Right renal cortex interstitium (tissue), 3 donors: ENCODE measurements around the gene SIGLEC7. TPM values are rescaled to one million over a fixed set of nuclear protein-coding genes. Genes with fewer than 3 reads are reported as not detected.

Source experiments
- DNase-seq, 3 donors: peaks; one replicate each; pipeline ENCODE4 v3.0.0-alpha.2; 2013; ENCODE audit warnings: low read depth in 3 of 3, low spot score in 2 of 3
- polyA plus RNA-seq, 3 donors: library from polyadenylated mRNA; unstranded; fragments of 120-200 nt; gene quantifications; one replicate each; pipeline ENCODE4 v1.2.1, GENCODE V29; 2013; ENCODE audit not compliant: insufficient read length in 3 of 3

The SIGLEC7 gene
- polyA plus RNA-seq, 3 donors, result 0.36 to 0.74 (median 0.42) TPM

DNA sequence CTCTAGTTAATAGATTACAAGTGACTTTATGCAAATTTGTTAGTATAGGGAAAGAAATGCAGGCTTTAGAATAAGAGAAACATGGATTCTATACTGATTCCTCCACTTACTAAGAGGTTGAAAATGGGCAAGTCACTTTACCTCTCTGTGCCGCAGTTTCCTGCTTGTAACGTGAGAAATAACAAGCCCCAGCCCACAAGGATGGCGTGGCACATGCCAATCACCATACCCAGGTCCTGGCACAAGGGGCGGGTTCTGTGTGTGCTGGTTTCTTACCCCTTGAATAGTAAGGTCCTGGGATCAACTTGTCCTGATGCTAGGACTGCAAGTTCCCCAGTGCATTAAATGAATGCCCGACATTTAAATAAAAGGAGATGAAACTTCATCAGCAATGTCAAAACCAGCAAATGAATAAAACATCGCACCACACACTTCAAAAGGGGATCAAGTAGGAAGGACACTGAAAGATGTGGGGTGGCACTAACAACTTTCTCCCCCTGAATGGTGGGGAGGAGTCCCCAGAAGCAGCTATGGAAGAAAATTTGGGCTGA is 25.3 kb upstream of the SIGLEC7 start:
- no peak for DNase-seq

GRCh38 chr19:51119101-51119500 is 23.0 kb upstream of the SIGLEC7 start:
- no peak for DNase-seq

DNA sequence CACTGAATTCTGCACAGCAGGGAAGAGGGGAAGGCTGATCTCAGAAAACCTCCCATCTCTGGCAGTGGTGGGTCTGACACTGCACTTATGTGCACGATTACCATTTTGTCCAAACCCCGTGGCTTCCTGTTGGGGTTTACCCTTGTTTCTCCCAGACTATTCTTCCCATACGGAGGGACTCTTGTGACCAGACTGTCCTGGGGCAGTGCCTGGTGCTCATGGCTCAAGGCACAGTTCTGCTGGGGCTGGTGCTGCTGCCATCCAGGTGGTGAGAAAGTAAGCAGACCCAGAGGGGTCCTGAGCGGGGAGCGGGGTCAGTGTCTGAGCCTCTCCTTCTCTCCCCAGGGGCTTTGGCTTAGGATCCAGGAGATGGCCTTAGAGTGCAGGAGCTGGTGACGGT is 22.5 kb upstream of the SIGLEC7 start:
- DNase-seq, result no peak

- no peak for DNase-seq
Measured at GRCh38 chr19:51120160-51120559, 21.9 kb upstream of the SIGLEC7 start.

- DNase-seq, result no peak
Measured at GRCh38 chr19:51121257-51121656, 20.8 kb upstream of the SIGLEC7 start.

DNA sequence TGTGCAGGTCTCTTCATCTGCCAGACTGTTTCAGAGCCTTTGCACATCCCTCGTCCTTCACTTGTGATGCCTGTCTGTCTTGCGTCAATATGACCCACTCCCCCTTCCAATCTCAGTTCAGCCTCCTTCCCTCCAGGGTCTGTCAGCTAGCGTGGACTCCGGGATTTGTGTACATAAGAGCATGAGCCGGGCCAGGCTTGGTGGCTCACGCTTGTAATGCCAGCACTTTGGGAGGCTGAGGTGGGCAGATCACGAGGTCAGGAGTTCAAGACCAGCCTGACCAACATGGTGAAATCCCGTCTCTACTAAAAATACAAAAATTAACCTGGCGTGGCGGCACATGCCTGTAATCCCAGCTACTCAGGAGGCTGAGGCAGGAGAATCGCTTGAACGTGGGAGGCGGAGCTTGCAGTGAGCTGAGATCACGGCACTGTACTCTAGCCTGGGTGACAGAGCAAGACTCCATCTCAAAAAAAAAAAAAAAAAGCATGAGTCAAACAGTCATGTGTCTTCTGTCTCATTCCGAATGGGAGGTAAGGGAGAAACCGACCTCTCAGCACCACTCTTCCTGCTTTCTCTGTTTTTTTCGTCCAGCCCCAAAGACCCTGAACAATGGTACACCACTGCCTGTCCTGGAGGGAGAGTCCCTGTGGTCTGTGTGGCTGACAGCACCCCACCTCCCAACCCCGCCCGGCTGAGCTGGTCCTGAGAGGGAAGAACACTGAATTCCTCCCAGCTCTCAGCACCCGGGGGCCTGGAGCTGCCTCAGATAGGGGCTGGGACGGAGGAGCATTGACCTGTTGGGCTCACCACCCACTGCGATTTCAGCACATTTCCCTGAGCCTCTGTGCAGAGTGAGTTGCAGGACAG is 19.8 kb upstream of the SIGLEC7 start:
- DNase-seq, result no peak

DNA sequence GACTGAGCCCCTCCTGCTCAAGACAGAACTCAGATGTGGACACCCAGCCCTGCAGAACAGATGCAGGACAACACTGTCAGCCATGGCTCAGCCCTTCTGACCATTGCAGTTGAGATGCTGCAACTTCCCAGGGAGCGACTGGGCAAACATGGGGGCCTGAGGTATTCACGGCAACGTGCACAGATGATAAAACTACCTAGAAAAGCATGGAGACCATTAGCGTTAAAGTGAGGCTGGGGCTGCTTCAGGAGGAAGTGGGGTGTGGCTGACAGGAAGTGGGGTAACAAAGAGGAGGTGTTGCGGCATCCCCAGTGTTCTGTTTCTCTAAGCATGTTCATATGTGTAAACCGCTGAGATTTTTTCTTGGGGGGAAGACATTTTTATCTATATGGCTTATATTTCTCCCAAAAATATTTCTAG is 18.7 kb upstream of the SIGLEC7 start:
- DNase-seq, result no peak

- no peak for DNase-seq
Measured at GRCh38 chr19:51123802-51124201, 18.3 kb upstream of the SIGLEC7 start.

DNA sequence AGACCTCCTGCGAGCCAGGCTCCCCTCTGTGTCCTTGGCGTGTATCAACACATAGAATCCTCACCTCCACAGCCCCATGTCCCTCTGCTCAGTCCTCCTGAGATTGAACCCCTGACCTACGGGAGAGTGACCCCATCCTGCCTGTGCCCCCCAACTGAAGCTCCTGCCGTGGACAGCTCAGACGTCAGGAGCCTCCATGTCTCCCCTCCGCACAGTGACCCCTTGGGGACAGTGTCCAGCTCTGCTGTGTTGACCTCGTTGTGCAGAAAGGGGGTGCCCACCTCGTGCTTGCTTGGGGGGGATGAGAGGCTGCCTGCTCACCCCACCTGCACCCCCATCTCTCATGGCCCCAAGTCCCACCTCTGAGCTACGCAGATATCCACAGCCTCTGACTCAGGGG is 17.9 kb upstream of the SIGLEC7 start:
- no peak for DNase-seq

DNA sequence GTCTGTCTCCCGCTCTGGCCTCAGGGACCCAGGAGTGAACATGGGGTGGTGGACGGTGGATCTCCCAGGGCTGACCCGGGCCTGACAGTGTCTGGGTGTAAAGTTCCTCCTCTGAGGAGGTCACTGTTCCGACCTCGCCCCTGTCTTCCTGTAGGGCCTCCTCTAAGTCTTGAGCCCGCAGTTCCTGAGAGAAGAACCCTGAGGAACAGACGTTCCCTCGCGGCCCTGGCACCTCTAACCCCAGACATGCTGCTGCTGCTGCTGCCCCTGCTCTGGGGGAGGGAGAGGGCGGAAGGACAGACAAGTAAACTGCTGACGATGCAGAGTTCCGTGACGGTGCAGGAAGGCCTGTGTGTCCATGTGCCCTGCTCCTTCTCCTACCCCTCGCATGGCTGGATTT is 17.4 kb upstream of the SIGLEC7 start, which contains the start of gene SIGLEC9:
Gene SIGLEC9, plus strand, starts transcription at position 178 of the 400 bp plus-strand sequence. Its CDS starts 69 bp downstream, at position 247.
- no peak for DNase-seq

DNA sequence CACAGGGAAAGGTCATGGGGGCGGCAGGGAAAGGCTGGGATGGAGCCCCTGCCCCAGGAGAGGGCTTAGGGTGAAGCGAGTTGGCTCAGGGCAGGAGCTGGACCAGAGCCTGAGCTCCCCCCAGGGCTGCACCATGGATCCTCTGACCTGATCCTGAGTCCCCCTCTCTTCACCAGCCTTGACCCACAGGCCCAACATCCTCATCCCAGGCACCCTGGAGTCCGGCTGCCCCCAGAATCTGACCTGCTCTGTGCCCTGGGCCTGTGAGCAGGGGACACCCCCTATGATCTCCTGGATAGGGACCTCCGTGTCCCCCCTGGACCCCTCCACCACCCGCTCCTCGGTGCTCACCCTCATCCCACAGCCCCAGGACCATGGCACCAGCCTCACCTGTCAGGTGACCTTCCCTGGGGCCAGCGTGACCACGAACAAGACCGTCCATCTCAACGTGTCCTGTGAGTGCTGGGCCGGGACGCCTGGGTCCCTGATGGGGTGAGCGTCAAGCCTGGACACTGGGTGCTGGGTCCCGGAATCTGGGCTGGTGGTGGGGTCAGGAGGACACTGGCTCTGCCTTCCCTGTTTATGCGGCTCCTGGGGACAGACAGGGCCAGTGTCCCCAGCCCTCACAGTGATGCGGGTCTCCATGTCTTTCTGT is 16.6 kb upstream of the SIGLEC7 start:
- DNase-seq, result no peak

DNA sequence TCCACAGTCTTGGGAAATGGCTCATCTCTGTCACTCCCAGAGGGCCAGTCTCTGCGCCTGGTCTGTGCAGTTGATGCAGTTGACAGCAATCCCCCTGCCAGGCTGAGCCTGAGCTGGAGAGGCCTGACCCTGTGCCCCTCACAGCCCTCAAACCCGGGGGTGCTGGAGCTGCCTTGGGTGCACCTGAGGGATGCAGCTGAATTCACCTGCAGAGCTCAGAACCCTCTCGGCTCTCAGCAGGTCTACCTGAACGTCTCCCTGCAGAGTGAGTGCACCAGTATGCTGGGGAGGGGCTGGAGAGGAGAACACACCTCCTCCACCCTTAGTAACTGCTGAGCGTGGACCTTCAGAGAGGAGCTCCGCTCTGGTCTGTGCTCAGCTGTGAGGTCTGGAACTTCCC is 15.1 kb upstream of the SIGLEC7 start:
- no peak for DNase-seq

DNA sequence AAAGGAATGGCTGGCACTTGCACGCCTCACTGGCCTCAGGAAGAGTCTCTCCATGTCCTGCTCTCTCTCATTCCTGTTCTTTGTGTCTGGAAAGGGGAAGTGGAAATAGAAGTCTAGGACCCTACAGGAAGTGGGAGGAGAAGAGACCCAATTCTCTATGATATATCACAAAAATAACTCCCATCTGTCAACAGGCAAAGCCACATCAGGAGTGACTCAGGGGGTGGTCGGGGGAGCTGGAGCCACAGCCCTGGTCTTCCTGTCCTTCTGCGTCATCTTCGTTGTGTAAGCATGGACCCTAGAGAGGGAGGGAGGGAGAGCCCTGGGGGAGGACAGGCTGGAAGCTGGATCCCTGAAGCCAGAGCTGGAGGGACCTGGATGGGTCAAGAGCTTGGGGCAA is 14.3 kb upstream of the SIGLEC7 start:
- DNase-seq, result no peak

- DNase-seq, result no peak
Measured at GRCh38 chr19:51128227-51128626, 13.9 kb upstream of the SIGLEC7 start.

DNA sequence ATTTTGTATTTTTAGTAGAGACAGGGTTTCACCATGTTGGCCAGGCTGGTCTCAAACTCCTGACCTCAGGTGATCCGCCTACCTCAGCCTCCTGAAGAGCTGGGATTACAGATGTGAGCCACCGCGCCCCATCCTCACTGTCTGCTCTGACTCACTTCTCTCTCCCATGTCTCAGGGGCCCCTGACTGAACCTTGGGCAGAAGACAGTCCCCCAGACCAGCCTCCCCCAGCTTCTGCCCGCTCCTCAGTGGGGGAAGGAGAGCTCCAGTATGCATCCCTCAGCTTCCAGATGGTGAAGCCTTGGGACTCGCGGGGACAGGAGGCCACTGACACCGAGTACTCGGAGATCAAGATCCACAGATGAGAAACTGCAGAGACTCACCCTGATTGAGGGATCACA is 12.4 kb upstream of the SIGLEC7 start:
- no peak for DNase-seq

- DNase-seq, result no peak
Measured at GRCh38 chr19:51131780-51132680, 10.1 kb upstream of the SIGLEC7 start.

- DNase-seq, result no peak
Measured at GRCh38 chr19:51135004-51135403, 7.1 kb upstream of the SIGLEC7 start.

GRCh38 chr19:51135986-51136762 is 5.9 kb upstream of the SIGLEC7 start:
- DNase-seq, result no peak

- no peak for DNase-seq
Measured at GRCh38 chr19:51136851-51137551, 5.1 kb upstream of the SIGLEC7 start.
